IMR-90 (cell line): Measurements from ENCODE around the gene SLC9C2. TPM values are rescaled to one million over a fixed set of nuclear protein-coding genes. Genes with fewer than 3 reads are reported as not detected.

Experiments
- ATAC-seq: fragments of 200-7000 bp; cut with Tn5 transposase; 2 replicates; pipeline ENCODE4 v1.9.1; 2020; ENCODE audit warnings: low read depth, mild to moderate bottlenecking, moderate library complexity
- BruUV-seq: library from RNA; stranded (reverse); fragments of 400-500 nt; replicated peaks from 2 replicates; lab custom pipeline; 2021; lab: Mats Ljungman, UMichigan
- CTCF ChIA-PET: fragments of 300-600 bp; formaldehyde crosslinking; extraction: SDS; loops from one replicate; lab custom pipeline; 2021; ENCODE audit warnings: antibody characterized with exemption; lab: Yijun Ruan, JAX
- POLR2A ChIA-PET: fragments of 300-600 bp; sonication (Branson Sonifier 250); formaldehyde crosslinking; loops from one replicate; lab custom pipeline; 2022; ENCODE audit warnings: antibody characterized with exemption; ENCODE audit not compliant: unreplicated experiment; lab: Charles Lee
- DNase-seq: peaks from one replicate; pipeline ENCODE4 v3.0.0; 2013
- H2AFZ ChIP-seq: replicated peaks from 2 replicates; pipeline ENCODE3; 2013; ENCODE audit warnings: low read length, mild to moderate bottlenecking; ENCODE audit not compliant: poor library complexity
- H2AK5ac ChIP-seq: 2 replicates; pipeline ENCODE4 v1.6.1; 2013; ENCODE audit warnings: low read depth, low read length, inconsistent platforms
- H2AK9ac ChIP-seq: replicated peaks from 2 replicates; pipeline ENCODE3; 2013; ENCODE audit warnings: mild to moderate bottlenecking, low read depth, low read length, moderate library complexity; ENCODE audit not compliant: poor library complexity
- H2BK120ac ChIP-seq: 2 replicates; pipeline ENCODE4 v1.6.1; 2013; ENCODE audit warnings: low read depth, low read length, inconsistent platforms
- H2BK15ac ChIP-seq: 3 replicates; pipeline ENCODE4 v1.6.1; 2013; ENCODE audit warnings: low read depth, low read length, inconsistent platforms
- H2BK20ac ChIP-seq: 2 replicates; pipeline ENCODE4 v1.6.1; 2013; ENCODE audit warnings: low read depth, mild to moderate bottlenecking, inconsistent platforms, low read length, moderate library complexity
- H2BK5ac ChIP-seq: 2 replicates; pipeline ENCODE4 v1.6.1; 2013; ENCODE audit warnings: mild to moderate bottlenecking, low read depth, low read length, inconsistent platforms; ENCODE audit not compliant: poor library complexity, severe bottlenecking
- H3K14ac ChIP-seq: replicated peaks from 2 replicates; pipeline ENCODE4 v1.6.1; 2013; ENCODE audit warnings: low read depth, low read length, inconsistent platforms
- H3K18ac ChIP-seq: 2 replicates; pipeline ENCODE4 v1.6.1; 2013; ENCODE audit warnings: low read depth, low read length, control low read depth
- H3K23ac ChIP-seq: 2 replicates; pipeline ENCODE4 v1.6.1; 2013; ENCODE audit warnings: low read depth, low read length, inconsistent platforms
- H3K27ac ChIP-seq: 2 replicates; pipeline ENCODE4 v1.5.1; 2013; ENCODE audit warnings: mild to moderate bottlenecking, control low read depth, low read length; ENCODE audit not compliant: insufficient read depth
- H3K27me3 ChIP-seq: 2 replicates; pipeline ENCODE4 v1.6.1; 2013; ENCODE audit warnings: low read length; ENCODE audit not compliant: control insufficient read depth, insufficient read depth
- H3K36me3 ChIP-seq: 2 replicates; pipeline ENCODE4 v1.6.1; 2013; ENCODE audit warnings: low read length, mixed read lengths; ENCODE audit not compliant: control insufficient read depth, insufficient read depth
- H3K4ac ChIP-seq: 2 replicates; pipeline ENCODE4 v1.6.1; 2013; ENCODE audit warnings: low read depth, low read length, inconsistent platforms
- H3K4me1 ChIP-seq: 2 replicates; pipeline ENCODE4 v1.6.1; 2013; ENCODE audit warnings: low read length, mixed read lengths; ENCODE audit not compliant: control insufficient read depth, insufficient read depth
- H3K4me2 ChIP-seq: 2 replicates; pipeline ENCODE4 v1.6.1; 2013; ENCODE audit warnings: low read depth, mild to moderate bottlenecking, control low read depth, low read length, moderate library complexity
- H3K4me3 ChIP-seq: 2 replicates; pipeline ENCODE4 v1.5.1; 2013; ENCODE audit warnings: low read depth, mild to moderate bottlenecking, control low read depth, low read length, moderate library complexity; ENCODE audit not compliant: insufficient read depth
- H3K56ac ChIP-seq: 2 replicates; pipeline ENCODE4 v1.6.1; 2013; ENCODE audit warnings: low read length, inconsistent platforms; ENCODE audit not compliant: insufficient read depth; ENCODE audit errors: extremely low read depth
- H3K79me1 ChIP-seq, 2 experiments: 2 replicates each; pipeline ENCODE4 v1.6.1; 2013; ENCODE audit warnings: low read length in 2 of 2, inconsistent platforms in 1 of 2, low read depth in 1 of 2
- H3K9ac ChIP-seq: 2 replicates; pipeline ENCODE4 v1.6.1; 2013; ENCODE audit warnings: low read depth, low read length, control low read depth
- H3K9me1 ChIP-seq: 2 replicates; pipeline ENCODE4 v1.6.1; 2013; ENCODE audit warnings: low read length, inconsistent platforms; ENCODE audit not compliant: insufficient read depth
- H3K9me3 ChIP-seq: 2 replicates; pipeline ENCODE4 v1.6.1; 2013; ENCODE audit warnings: low read length; ENCODE audit not compliant: control insufficient read depth, insufficient read depth
- H4K20me1 ChIP-seq: 2 replicates; pipeline ENCODE4 v1.6.1; 2013; ENCODE audit warnings: low read length, inconsistent platforms; ENCODE audit not compliant: insufficient read depth
- H4K5ac ChIP-seq: 2 replicates; pipeline ENCODE4 v1.6.1; 2013; ENCODE audit warnings: mild to moderate bottlenecking, low read depth, low read length, control low read depth
- H4K8ac ChIP-seq, 2 experiments: 2 replicates each; pipeline ENCODE4 v1.6.1; 2013; ENCODE audit warnings: low read depth in 2 of 2, low read length in 2 of 2, control low read depth in 1 of 2, inconsistent platforms in 1 of 2
- H4K91ac ChIP-seq: 2 replicates; pipeline ENCODE4 v1.6.1; 2013; ENCODE audit warnings: low read depth, low read length, inconsistent platforms; ENCODE audit not compliant: insufficient read depth
- SMC3 ChIP-seq: fragments of 150-350 bp; IDR thresholded peaks from 2 replicates; pipeline ENCODE4 v1.6.1; 2016; ENCODE audit warnings: low read depth, mild to moderate bottlenecking, antibody characterized with exemption, low read length, moderate library complexity
- WGBS, 2 experiments: methylation state at CpG; one replicate each; pipeline versions ENCODE4 v1.1.5 to v1.1.7; 2013; ENCODE audit warnings: missing lambda C conversion rate in 2 of 2; ENCODE audit not compliant: insufficient read length in 1 of 2; ENCODE audit errors: extremely low coverage in 2 of 2; 5-methylcytosine and 5-hydroxymethylcytosine counted together
- dilution Hi-C: fragments of 300-500 bp; cut with HindIII; formaldehyde crosslinking; loops from one replicate; pipeline ENCODE4 v1.14.3; 2018; ENCODE audit warnings: low sequenced_read_pairs; ENCODE audit not compliant: unreplicated experiment
- in situ Hi-C: fragments of 300-500 bp; cut with MboI; formaldehyde crosslinking; loops from 3 replicates; pipeline ENCODE4 v1.14.3; 2019; ENCODE audit warnings: low sequenced_read_pairs, inconsistent platforms, mixed read lengths
- intact Hi-C: fragments of 100-400 bp; cut with micrococcal nuclease; formaldehyde crosslinking; loops from 2 replicates; pipeline ENCODE4 v1.10.0; 2022
- polyA plus RNA-seq, 3 experiments: library from polyadenylated mRNA; depleted of rRNA; stranded (reverse); fragments of >200 nt; gene quantifications; 2 replicates each; pipeline ENCODE4 v1.2.3, GENCODE V29; 2012; ENCODE audit warnings: low replicate concordance in 1 of 3
- total RNA-seq: library from RNA; depleted of rRNA; stranded (reverse); fragments of >200 nt; gene quantifications from 2 replicates; pipeline ENCODE4 v1.2.3, GENCODE V29; 2012

SLC9C2 gene
- total and polyA plus RNA-seq, 2 of the 4 experiments (the other 2 are of a cell fraction): not detected

GRCh38 chr1:173470608-173471007 is 132.3 kb downstream of the SLC9C2 start:
- H3K27ac ChIP-seq: no peak overlapping the region
- BruUV-seq: no TSS peak
- H2AK5ac ChIP-seq: no peak overlapping the region
- no peaks in the 10 kb centered on the region for H3K36me3 ChIP-seq
- no peak overlapping the region for H2BK5ac ChIP-seq
- no peak overlapping the region for H3K14ac ChIP-seq
- ChIA-PET POLR2A (no interaction called here), CTCF (no interaction called here)
- intact Hi-C loops (no loop called here), in situ Hi-C loops (no loop called here), dilution Hi-C loops (no loop called here)
- H2BK15ac ChIP-seq: no peak overlapping the region
- WGBS, 2 experiments: no CpG with 5 or more reads among the region's 4 CpGs
- H4K8ac ChIP-seq: no peak overlapping the region
- no peak overlapping the region for H3K4me2 ChIP-seq
- H3K79me1 ChIP-seq: peaks cover 6 to 38% of the 10 kb centered on the region in 2 experiments
- no peak overlapping the region for H3K9ac ChIP-seq
- DNase-seq (no peak), ATAC-seq (no peak)
- no peak overlapping the region for H2BK120ac ChIP-seq
- H4K5ac ChIP-seq: no peak overlapping the region
- peaks cover 4% of the 10 kb centered on the region; the same call in 1 of the 2 replicates for H3K9me1 ChIP-seq
- H3K56ac ChIP-seq: no peak overlapping the region
- H3K23ac ChIP-seq: no peak overlapping the region
- peaks cover 5% of the 10 kb centered on the region; the same call in 1 of the 2 replicates for H3K9me3 ChIP-seq
- no peaks in the 10 kb centered on the region for H4K20me1 ChIP-seq
- H2BK20ac ChIP-seq: no peak overlapping the region
- H3K27me3 ChIP-seq: no peaks in the 10 kb centered on the region
- H3K4ac ChIP-seq: no peak overlapping the region
- no peak for TF ChIP-seq SMC3
- H3K4me3 ChIP-seq: no peak overlapping the region
- no peak overlapping the region for H2AK9ac ChIP-seq
- no peak overlapping the region for H3K18ac ChIP-seq
- no peak overlapping the region for H4K91ac ChIP-seq
- H2AFZ ChIP-seq: no peak overlapping the region
- peaks cover 14% of the 10 kb centered on the region for H3K4me1 ChIP-seq
